Upper lobe of right lung (tissue), 1 donor: ENCODE data around the gene HMHB1. TPM values are rescaled to one million over a fixed set of nuclear protein-coding genes. Genes with fewer than 3 reads are reported as not detected.

Experiments
- ATAC-seq: fragments of 200-7000 bp; cut with Tn5 transposase; one replicate; pipeline ENCODE4 v1.9.1; 2020; ENCODE audit warnings: mild to moderate bottlenecking, moderate library complexity
- DNase-seq: peaks from one replicate; pipeline ENCODE4 v3.0.0-alpha.2; 2020
- H3K27ac ChIP-seq: fragments of 200-600 bp; one replicate; pipeline ENCODE4 v1.8.0; 2022
- H3K27me3 ChIP-seq: fragments of 200-600 bp; one replicate; pipeline ENCODE4 v1.8.0; 2022; ENCODE audit warnings: mild to moderate bottlenecking
- H3K36me3 ChIP-seq: fragments of 200-600 bp; one replicate; pipeline ENCODE4 v1.8.0; 2022
- H3K4me1 ChIP-seq: fragments of 200-600 bp; one replicate; pipeline ENCODE4 v1.8.0; 2022
- H3K4me3 ChIP-seq: fragments of 200-600 bp; one replicate; pipeline ENCODE4 v1.8.0; 2022; ENCODE audit warnings: mild to moderate bottlenecking
- H3K9me3 ChIP-seq: fragments of 200-600 bp; one replicate; pipeline ENCODE4 v1.8.0; 2022
- CTCF ChIP-seq: fragments of 200-600 bp; IDR thresholded peaks from one replicate; pipeline ENCODE4 v1.8.0; 2022; ENCODE audit warnings: antibody characterized with exemption
- intact Hi-C: fragments of 100-400 bp; cut with DNase I; formaldehyde crosslinking; loops from one replicate; pipeline ENCODE4 v1.11.0; 2022
- total RNA-seq: library from RNA; stranded (reverse); fragmentation: NEBNext Ultra II Directional; extraction: Animal tissue kit (Norgen Biotek cat#: 25700); gene quantifications from one replicate; pipeline ENCODE4 v1.2.1, GENCODE V29; 2021
- donor health status: DM: no; HTN: yes; CAD: no; lungs with severe emphysema.

The HMHB1 gene
- total RNA-seq, 1 donor from 2014 or later = not detected

GRCh38 chr5:143771189-143771588, 40.8 kb upstream of the HMHB1 start:
- intact Hi-C loops = no loop called here
- no peaks in the 10 kb centered on the region for H3K27me3 ChIP-seq
- no peaks in the 10 kb centered on the region for H3K9me3 ChIP-seq
- no peak for DNase-seq
- TF ChIP-seq CTCF = no peak
- H3K4me3 ChIP-seq = no peak overlapping the region
- H3K4me1 ChIP-seq = peaks cover 5% of the 10 kb centered on the region
- H3K27ac ChIP-seq = no peak overlapping the region
- no peaks in the 10 kb centered on the region for H3K36me3 ChIP-seq
- no peak for ATAC-seq

- intact Hi-C loops = no loop called here
Measured at GRCh38 chr5:143771602-143772001, 40.4 kb upstream of the HMHB1 start.

GRCh38 chr5:143772621-143773020, 39.3 kb upstream of the HMHB1 start:
- H3K27me3 ChIP-seq = no peaks in the 10 kb centered on the region
- H3K4me1 ChIP-seq = peaks cover 5% of the 10 kb centered on the region
- ATAC-seq = no peak
- intact Hi-C loops = no loop called here
- no peaks in the 10 kb centered on the region for H3K36me3 ChIP-seq
- no peak for TF ChIP-seq CTCF
- H3K27ac ChIP-seq = no peak overlapping the region
- no peaks in the 10 kb centered on the region for H3K9me3 ChIP-seq
- no peak overlapping the region for H3K4me3 ChIP-seq
- no peak for DNase-seq

More at GRCh38 chr5:143771602-143772001, 40.4 kb upstream of the HMHB1 start:
- no peak overlapping the region for H3K4me3 ChIP-seq
- TF ChIP-seq CTCF = no peak
- no peak overlapping the region for H3K27ac ChIP-seq
- H3K9me3 ChIP-seq = no peaks in the 10 kb centered on the region
- H3K4me1 ChIP-seq = peaks cover 5% of the 10 kb centered on the region
- no peaks in the 10 kb centered on the region for H3K27me3 ChIP-seq
- H3K36me3 ChIP-seq = no peaks in the 10 kb centered on the region
- DNase-seq (no peak), ATAC-seq (peak; percentile 57)

GRCh38 chr5:143775258-143775657, 36.7 kb upstream of the HMHB1 start:
- ATAC-seq = no peak
- DNase-seq = no peak
- intact Hi-C loops = no loop called here
- H3K4me3 ChIP-seq = no peak overlapping the region
- H3K9me3 ChIP-seq = no peaks in the 10 kb centered on the region
- no peaks in the 10 kb centered on the region for H3K27me3 ChIP-seq
- peaks cover 5% of the 10 kb centered on the region for H3K4me1 ChIP-seq
- H3K27ac ChIP-seq = no peak overlapping the region
- no peaks in the 10 kb centered on the region for H3K36me3 ChIP-seq
- no peak for TF ChIP-seq CTCF

GRCh38 chr5:143776951-143777350, 35.0 kb upstream of the HMHB1 start:
- Histone ChIP-seq H3K27me3 (no peaks in the 10 kb centered on the region), H3K4me3 (no peak overlapping the region), H3K36me3 (no peaks in the 10 kb centered on the region), H3K9me3 (no peaks in the 10 kb centered on the region), H3K27ac (no peak overlapping the region), H3K4me1 (peaks cover 5% of the 10 kb centered on the region)
- TF ChIP-seq CTCF = no peak
- DNase-seq = no peak
- intact Hi-C loops = no loop called here
- ATAC-seq = no peak

- TF ChIP-seq CTCF = no peak
- Histone ChIP-seq H3K4me1 (no peaks in the 10 kb centered on the region), H3K9me3 (no peaks in the 10 kb centered on the region), H3K27ac (no peak overlapping the region), H3K4me3 (no peak overlapping the region), H3K36me3 (no peaks in the 10 kb centered on the region), H3K27me3 (no peaks in the 10 kb centered on the region)
- no peak for DNase-seq
- no peak for ATAC-seq
- intact Hi-C loops = no loop called here
Measured at GRCh38 chr5:143779506-143779905, 32.5 kb upstream of the HMHB1 start.
